EL (cell line): ENCODE measurements around the gene HMG20B.
"Not testable (repeated sequence)": the region's sequence is repeated elsewhere in the genome, so short reads cannot be mapped to it uniquely, and the experiment has no call there.

Experiments
- DNase-seq: peaks from one replicate; pipeline ENCODE4 v3.0.0-alpha.2; 2016

Gene HMG20B

DNA sequence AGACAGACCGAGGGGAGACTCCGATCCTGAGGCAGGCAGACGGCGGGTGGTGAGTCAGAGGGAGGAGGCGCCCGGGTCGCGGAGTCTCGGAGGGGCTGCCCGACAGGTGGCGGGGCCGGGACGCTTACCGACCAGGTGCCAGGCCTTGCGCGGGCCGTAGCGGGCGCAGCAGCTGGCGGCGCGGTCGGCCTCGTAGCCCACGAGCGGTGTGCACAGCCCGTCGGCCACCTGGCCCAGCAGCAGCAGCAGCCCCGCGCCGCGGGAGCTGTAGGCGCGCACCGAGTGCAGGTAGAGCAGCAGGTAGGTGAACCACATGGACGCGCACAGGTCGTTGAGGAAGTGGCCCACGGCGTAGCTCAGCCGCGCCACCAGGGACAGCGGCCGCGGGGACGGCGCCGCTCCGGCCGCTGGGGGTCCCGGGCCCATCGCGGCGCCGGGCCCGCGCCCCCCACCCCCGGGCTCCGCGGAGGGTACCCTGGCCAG lies 15.7 kb upstream of the HMG20B start:
- DNase-seq = peak; percentile 61

DNA sequence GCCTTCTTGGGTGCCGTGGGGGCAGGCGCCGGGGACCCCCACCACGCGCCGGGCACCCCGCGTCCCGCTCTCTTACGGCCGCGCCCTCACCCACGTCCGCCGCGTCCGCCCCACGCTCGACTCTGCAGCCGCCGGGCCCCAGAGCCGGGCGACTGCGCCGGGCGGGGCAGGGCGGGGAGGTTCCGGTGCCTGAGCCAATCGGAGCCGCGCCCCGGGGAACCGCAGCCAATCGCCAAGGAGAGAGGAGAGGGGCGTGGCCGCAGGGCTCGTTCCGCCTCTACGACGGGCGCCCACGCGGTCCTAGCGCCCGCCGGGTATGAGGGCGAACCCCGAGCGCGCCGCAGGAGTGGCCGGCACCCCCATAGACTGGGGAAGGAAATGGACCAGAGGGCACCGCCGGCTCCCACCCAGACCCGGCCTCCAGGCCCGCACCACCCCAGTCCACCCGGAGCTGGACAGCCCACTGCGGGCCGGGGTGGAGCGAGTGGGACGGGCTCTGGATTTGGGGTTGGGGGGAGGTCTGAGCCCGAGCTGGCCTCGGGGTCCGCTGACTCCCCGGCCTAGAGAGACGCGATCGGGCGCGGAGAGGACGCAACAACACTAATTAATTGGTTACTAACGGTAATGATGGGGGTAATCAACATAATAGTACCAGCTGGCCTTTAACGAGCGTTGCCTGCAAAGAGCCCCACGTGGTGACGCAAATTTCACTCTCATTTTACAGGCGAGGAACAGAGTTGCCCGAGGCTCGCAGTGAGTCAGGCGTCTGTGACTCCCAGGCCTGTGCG lies 15.1 kb upstream of the HMG20B start, which contains the start of gene MFSD12:
Gene MFSD12, minus strand, starts transcription at position 126 of the 788 bp plus-strand sequence. CDS start 183 bp downstream, outside the sequence.
- DNase-seq = peak; percentile 95

DNA sequence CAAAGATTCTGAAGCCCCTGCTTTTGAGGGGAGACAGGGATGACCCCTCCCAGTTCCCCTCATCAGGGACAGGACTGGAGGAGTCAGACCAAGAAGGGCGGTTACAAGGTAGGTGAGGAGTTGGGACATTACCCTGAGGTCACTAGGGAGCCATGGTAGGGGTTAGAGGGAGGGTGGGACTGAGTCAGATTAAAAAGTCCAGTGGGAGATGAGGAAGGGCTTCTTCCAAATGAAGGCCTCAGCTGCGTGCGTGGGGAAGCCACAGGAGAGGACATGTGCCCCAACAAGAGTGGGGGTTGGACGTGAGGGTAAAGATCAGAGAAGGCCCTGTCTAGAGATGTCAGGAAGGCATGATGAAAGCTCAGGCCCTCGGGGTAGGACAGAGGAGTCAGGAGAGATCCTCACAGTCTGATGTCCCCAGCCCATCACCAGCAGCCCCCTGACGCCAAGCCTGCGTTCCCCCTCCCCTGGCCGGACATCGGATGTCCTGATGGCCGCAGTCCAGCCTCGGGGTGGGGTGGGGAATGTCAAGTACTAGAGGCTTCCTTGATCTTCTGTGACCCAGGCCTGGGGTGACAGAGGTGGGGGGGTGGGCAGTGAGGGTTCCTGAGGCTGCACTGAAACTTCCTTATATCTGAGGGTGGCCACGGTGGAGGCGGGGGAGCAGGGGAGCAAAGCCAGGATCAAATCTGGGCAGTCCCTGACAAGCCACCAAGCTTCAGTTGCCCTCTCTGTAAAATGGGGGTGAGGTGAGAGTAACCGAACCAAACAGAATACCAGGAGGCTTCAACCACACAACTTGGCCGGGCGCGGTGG lies 8.8 kb upstream of the HMG20B start:
- no peak for DNase-seq

DNA sequence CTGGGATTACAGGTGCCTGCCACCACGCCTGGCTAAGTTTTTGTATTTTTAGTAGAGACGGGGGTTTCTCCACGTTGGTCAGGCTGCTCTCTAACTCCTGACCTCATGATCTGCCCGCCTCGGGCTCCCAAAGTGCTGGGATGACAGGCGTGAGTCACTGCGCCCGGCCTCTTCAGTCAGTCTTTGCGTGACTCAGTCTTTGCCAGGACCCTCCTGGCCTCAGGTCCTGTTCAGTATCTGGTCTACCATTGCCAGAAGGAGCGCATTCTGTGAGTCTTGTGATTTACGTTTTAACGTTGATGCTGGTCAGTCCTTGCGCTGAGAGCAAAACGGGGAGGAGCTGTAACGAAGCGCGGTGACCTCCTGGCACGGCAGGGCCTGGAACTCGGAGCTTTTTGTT lies 7.6 kb upstream of the HMG20B start:
- peak; percentile 96 for DNase-seq

DNA sequence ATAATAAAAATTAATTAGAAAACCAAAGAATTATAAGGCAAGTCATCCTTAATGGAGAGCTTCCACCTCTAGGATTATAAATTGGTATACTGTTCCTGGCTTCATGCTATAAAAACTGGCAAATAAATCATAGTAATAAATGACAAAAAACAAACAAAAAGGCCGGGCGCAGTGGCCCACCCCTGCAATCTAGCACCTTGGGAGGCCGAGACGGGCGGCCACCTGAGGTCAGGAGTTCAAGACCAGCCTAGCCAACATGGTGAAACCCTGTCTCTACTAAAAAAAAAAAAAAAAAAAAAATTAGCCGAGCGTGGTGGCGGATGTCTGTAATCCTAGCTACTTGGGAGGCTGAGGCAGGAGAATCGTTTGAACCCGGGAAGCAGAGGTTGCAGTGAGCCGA lies 2.7 kb upstream of the HMG20B start:
- DNase-seq = not testable (repeated sequence)

DNA sequence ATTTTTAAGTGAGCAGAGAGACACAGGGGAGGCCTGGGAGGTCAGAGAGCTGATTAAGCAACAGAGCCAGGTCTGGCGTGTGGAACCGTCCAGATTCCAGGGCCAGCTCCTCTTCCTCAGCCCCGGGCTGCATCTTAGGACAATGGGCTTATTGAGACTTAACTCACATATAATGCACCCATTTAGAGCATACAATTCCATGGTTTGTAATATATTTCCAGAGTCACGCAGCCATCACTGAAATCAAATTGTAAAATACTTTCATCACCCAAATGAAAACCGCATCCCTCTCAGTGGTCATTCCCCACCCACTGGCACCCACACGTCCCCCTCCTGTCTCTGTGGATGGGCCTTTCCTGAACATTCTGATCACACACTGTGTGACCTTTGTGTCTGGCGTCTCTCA lies 2.1 kb upstream of the HMG20B start:
- DNase-seq = no peak

DNA sequence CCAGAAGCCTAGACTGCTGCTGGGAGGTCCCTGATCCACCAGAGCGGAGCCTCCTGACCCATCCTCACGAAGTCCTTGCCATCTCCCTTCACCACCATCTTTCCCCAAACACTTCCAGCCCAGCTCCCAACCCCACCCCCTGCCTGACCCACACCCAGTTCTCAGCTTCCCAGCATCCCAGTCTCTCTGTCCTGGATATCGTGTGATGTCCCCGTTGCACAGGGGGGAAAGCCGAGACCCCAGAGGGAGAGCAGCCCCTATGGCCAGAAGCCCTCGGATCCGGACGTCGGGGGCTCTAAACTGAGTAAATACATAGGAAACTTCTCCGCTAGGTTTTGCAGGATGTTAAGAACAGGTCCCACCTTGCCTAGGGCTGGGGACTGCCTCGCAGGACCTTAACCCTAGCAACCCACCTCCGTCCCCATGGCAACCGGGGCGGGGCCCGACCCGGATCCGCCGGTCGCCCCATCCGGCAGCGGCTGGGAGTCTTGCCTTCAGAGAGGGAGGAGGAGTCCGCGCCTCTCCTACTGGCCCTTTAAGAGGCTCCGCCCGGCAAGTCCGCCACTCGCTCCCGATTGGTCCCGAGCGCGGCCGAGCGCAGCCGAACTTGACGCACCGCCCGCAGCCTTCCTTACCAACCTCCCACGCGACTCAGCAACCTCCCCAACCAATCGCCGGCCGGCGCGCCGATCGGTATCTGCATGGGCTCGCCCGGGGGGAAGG lies 451 bp upstream of the HMG20B start:
- peak; percentile 100 for DNase-seq

DNA sequence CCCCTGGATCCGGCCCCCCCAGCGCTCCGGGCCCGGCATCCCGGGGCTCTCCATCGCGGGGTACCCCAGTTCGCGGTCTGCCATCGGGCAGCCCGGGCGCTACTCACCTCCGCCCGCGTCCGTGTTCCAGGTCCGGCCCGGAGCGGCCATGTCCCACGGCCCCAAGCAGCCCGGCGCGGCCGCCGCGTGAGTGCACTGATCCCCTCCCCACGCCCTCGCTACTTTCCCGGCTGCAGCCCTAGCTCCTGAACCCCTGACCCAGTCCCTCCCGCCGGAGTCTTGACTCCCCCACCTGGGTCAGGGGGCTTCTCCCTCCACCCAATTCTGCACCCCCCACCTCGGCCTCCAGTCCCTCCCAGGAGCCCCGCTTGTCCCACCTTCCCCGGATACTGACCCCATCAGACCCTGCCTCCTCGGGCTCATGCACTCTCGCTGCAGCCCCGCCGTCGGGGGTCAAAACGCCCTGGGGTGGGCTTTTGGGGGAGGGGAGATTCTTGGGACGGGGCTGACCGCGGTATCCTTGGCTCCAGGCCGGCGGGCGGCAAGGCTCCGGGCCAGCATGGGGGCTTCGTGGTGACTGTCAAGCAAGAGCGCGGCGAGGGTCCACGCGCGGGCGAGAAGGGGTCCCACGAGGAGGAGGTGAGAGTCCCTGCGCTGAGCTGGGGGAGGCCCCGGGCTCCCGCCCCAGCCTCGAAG lies 566 bp downstream of the HMG20B start:
- no peak for DNase-seq

DNA sequence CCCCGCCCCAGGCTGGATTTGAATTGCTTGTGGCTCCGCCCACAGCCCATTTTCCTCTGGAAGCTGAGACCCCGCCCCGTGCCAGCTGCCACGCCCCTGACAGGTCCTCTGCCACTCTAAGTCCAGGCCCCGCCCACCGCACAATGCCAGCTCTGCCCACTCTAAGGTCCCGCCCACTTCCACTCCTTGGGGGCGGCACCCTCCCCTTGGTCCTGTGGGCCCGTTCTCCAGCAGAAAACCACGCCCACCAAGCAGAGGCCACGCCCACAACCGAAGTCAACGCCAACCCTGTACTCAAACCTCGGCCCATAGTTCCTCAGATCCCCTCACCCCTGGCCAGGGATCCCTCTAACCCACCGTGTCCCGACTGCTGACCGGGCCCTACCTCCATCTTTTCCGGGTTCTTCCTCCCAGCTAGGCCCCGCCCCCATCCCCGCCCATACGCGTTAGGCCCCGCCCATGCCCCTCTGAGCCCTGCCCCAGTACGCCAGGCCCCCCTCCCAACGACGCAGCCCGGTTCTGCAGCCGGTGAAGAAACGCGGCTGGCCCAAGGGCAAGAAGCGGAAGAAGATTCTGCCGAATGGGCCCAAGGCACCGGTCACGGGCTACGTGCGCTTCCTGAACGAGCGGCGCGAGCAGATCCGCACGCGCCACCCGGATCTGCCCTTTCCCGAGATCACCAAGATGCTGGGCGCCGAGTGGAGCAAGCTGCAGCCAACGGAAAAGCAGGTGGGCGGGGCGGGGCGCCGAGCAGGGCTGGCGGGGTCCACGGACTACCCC lies 1.3 kb downstream of the HMG20B start:
- DNase-seq = peak; percentile 96

DNA sequence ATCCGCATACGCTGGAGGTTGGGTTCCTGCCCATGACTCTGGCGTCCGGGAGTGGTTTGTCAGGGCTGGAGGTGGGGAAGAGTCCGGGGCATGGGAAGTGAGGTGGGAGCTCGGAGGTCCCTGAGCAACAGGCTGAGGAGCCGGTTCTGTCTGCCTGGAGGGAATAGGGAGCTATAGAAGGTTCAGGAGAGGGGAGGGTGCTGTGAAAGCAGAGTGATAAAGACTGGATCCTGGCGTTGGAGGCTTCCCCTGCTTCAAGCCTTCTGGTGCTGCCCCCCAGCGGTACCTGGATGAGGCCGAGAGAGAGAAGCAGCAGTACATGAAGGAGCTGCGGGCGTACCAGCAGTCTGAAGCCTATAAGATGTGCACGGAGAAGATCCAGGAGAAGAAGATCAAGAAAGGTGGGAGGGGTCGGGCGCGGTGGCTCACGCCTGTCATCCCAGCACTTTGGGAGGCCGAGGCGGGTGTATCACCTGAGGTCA lies 2.6 kb downstream of the HMG20B start:
- no peak for DNase-seq

DNA sequence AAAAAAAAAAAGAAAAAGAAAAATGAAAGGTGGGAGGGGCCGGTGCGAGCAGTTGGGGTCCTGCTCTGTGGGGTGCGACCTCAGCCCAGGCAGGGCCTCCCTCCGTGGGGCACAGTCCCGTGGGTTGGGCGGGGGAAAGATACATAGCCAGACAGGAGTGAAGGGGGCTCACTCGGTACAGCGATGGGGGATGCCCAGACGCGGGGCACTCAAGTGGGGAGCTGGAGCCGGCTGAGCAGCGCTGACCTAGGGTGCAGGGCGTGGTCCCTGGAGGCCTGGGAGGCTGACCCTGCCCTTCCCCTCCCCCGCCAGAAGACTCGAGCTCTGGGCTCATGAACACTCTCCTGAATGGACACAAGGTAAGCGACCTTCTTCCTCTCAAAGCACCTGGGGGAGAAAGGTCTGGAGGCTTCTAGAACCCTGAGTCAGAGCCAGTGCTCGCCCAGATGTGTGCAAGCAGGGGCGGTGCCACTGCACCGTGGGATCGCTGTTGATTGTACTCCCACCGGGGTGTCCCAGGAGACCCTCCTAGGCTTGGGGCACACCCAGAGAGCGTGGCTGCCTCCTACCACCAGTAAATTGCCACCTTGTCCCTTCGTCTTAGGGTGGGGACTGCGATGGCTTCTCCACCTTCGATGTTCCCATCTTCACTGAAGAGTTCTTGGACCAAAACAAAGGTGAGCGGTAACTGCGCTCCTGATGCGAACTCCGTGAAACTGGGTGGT lies 3.4 kb downstream of the HMG20B start:
- no peak for DNase-seq

DNA sequence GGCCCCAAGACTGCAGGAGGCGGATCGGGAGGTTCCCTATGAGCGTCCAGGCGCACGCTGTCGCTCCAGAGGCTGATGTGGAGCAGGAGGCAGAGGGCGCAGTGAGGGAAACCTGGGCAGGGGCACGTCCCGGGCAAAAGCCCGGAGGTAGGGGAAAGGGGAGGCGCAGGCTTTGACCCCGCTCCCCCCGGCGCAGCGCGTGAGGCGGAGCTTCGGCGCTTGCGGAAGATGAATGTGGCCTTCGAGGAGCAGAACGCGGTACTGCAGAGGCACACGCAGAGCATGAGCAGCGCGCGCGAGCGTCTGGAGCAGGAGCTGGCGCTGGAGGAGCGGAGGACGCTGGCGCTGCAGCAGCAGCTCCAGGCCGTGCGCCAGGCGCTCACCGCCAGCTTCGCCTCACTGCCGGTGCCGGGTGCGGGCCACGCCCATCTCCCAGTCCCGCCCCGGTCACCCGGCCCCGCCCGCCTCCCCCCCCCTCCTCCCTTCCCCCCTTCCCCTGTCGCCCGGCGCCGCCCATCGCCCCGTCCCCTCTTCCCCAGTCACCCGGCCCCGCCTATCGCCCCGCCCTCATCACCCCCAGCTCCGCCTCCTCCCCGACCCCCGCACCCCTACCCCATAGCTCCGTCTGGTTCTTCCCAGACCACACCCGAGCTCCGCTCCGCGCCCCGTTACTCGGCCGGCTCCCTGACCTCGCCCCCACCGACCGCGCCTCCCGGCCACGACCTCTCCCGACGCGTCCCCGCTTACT lies 4.1 kb downstream of the HMG20B start:
- DNase-seq = no peak

DNA sequence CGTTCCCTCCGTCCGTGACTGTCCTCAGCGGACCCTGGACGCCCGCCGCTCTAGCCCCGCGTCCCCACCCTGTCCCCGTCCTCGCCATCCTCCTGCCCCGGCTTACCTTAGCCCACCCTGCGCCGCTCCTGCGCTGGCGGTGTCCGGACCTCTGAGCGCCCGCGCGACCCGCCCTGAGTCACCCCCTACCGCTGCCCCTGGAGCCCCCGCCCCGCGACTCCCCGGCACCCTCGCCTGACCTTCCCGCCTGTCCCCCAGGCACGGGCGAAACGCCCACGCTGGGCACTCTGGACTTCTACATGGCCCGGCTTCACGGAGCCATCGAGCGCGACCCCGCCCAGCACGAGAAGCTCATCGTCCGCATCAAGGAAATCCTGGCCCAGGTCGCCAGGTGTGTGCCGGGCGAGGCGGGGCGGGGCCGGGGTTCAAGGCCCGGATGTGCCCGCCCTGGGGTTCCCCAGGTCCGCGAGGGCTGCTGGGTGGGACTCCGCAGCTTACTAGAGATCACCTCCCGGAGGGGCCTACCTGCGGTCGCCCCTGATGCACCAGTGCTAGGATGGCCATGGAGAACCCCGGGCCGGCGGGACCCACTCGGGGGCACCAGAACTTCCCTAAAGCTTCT lies 5.1 kb downstream of the HMG20B start:
- DNase-seq = no peak

DNA sequence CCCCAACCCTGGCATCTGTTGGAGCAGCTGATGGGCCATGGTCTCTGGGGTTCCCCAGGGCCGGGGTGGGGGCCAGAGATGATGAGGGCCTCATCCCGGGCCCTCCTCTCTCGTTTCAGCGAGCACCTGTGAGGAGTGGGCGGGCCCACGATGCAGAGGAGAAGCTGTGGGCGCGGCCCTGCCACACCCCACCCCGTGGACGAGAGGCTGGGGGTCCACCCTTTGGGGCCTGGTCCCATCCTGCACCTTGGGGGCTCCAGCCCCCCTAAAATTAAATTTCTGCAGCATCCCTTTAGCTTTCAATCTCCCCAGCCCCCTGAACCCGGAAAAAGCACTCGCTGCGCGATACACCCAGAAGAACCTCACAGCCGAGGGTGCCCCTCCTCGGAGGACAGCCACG lies 5.6 kb downstream of the HMG20B start:
- DNase-seq = no peak

DNA sequence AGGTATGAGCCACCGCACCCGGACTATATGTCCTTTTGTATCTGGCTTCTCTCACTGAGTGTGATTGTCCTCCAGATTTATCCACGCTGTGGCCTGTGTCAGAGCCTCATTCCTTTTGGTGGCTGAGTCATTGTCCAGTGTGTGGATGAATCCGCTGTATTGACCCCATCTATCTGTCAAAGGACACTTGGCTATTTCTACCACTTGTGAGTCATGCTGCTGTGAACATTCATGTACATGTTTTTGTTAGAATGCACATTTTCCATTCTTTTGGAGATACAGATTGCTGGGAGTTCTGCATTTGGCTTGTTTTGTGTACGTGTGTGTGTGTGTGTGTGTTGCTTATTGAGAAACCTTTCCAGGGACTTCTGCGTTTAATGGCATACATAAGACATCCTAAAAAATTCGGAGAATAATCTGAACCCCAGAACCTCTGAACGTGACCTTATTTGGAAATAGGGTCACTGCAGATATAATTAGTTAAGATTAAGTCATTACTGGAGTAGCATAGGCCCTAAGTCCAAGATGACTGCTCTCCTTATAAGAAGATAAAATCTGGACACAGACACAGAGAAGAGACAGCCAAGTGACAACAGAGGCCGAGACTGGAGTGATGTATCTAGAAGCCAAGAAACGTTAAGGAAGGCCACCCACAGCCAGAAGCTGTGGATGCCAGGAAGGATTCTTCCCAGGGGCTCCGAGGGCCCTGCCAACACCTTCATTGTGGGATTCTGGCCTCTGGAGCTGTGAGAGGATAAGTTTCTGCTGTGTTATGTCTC lies 7.6 kb downstream of the HMG20B start:
- peak; percentile 95 for DNase-seq

DNA sequence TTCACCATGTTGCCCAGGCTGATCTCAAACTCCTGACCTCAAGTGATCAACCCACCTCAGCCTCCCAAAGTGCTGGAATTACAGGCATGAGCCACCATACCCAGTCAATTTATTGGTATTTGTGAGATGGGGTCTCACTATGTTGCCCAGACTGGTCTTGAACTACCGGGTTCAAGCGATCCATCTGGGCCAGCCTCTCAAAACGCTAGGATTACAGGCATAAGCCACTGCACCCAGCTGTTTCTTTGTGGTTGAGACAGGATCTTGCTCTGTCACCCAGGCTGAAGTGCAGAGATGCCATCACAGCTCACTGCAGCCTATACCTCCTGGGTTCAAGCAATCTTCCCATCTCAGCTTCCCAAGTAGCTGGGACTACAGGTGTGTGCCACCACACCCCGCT lies 9.0 kb downstream of the HMG20B start:
- DNase-seq = not testable (repeated sequence)

DNA sequence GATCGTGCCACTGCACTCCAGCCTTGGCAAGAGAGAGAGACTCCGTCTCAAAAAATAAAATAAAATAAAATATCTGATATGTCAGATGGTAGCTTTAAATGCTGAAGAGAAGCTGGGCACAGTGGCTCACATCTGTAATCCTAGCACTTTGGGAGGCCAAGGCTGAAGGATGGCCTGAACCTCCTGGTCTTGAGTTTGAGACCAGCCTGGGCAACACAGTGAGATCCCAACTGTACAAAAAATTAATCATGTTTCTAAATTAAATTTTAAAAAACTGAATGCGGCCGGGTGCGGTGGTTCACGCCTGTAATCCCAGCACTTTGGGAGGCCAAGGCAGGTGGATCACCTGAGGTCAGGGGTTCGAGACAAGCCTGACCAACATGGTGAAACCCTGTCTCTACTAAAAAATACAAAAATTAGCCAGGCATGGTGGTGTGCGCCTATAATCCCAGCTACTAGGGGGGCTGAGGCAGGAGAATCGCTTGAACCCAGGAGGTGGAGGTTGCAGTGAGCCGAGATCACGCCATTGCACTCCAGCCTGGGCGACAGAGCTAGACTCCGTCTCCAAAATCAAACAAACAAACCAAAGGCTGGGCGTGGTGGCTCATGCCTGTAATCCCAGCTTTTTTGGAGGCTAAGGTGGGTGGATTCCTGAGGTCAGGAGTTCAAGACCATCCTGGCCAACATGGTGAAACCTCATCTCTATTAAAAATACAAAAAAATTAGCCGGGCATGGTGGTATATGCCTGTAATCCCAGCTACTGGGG lies 11.5 kb downstream of the HMG20B start:
- DNase-seq = not testable (repeated sequence)
